Choroid plexus epithelial cell (primary cell): ENCODE measurements around the gene KRTAP9-7.

Source experiments
- DNase-seq: peaks from one replicate; pipeline ENCODE4 v3.0.0-alpha.2; 2010; ENCODE audit warnings: low read depth
- H3K4me3 ChIP-seq: 2 replicates; pipeline ENCODE4 v1.5.1; 2011; ENCODE audit warnings: low read depth, mild to moderate bottlenecking, control low read depth, low read length, moderate library complexity
- CTCF ChIP-seq: conservative IDR thresholded peaks from 2 replicates; pipeline ENCODE4 v1.5.1; 2011; ENCODE audit warnings: low read depth, mild to moderate bottlenecking, control low read depth, inconsistent platforms, low read length, moderate library complexity

KRTAP9-7 gene

DNA sequence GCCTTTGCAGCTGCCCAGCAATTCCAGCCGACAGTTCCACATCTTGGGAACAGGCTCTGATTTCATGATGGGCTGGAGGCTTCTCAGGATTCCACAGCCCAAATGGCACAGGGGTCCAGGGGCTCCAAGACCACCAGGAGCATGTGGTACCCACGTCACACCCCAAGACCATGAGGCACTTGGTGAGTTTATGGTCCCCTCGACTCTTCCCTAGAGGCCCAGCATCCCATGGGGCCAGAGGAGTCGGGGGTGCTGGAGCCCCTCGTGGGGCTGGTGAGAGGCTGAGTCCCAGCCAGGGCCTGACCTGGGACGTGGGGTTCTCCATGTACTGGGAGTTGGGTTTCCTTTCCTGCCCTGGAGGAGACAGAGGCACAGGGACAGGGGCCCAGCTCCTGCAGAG lies 50.1 kb downstream of the KRTAP9-7 start:
- DNase-seq: no peak
- TF ChIP-seq CTCF: no peak
- no peak overlapping the region for H3K4me3 ChIP-seq
